HUDEP-2 (cell line): ENCODE results near the gene GALNT14.
"Not testable (repeated sequence)": the region's sequence is repeated elsewhere in the genome, so short reads cannot be mapped to it uniquely, and the experiment has no call there.

Source experiments
- DNase-seq, 76 experiments: peaks; one replicate each; lab custom pipeline; 2025; ENCODE audit not compliant: unreplicated experiment in 76 of 76; lab: John Stamatoyannopoulos, UW

The GALNT14 gene, protein sequence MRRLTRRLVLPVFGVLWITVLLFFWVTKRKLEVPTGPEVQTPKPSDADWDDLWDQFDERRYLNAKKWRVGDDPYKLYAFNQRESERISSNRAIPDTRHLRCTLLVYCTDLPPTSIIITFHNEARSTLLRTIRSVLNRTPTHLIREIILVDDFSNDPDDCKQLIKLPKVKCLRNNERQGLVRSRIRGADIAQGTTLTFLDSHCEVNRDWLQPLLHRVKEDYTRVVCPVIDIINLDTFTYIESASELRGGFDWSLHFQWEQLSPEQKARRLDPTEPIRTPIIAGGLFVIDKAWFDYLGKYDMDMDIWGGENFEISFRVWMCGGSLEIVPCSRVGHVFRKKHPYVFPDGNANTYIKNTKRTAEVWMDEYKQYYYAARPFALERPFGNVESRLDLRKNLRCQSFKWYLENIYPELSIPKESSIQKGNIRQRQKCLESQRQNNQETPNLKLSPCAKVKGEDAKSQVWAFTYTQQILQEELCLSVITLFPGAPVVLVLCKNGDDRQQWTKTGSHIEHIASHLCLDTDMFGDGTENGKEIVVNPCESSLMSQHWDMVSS

DNA sequence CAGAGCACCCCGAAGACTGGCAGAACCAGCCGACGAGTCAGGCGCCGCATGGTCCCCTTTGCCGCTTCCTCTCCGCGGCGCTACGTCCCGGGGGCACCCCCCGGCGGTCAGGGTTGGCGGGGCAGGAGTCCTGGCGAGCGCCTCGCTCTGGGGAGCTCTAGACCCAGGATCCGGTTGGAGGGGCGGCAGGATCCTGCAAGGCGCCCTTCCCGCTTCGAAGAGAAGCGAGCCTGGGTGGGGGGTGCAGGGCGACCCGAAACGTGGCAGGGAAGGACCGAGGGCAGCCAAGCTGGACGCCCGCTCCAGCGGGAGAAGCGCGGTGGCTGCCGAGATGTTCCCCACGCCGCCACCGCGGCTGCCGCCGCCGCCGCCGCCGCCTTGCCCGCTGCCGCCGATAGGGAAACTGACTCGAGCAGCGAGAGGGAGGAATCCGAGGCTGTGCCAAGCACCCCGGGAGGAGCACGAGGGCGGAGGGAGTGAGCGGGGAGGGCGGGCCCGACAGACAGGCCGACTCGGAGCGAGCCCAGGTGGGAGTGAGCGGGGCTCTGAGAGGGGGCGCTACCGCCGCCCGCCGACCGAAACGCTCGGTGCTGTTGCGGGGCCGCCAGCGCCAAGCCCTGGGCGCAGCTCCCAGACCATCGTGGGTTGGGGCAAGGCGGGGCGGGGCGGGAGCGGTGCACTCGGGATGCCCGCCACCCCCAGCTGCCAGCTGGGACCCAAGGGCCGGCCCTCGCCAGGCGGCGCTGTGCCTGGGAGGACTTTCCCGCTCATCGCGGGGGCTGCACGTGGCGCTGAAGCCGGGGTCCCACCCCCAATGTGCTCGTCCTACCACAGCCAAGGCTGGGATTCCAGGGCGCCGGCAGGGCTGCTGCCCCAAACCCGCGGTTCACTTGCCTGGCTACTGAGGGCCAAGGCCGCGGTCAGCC, at the start of gene GALNT14:
Gene GALNT14, minus strand, starts transcription at position 404 of the 926 bp plus-strand sequence. Its CDS starts 354 bp downstream, at position 50.
- DNase-seq, result peak in 62 of 76 experiments; percentile 3 to 81 (median 50)

- no peak for DNase-seq
Measured at GRCh38 chr2:31187166-31187565, 48.9 kb upstream of the GALNT14 start.

- DNase-seq, result not testable (repeated sequence)
Measured at GRCh38 chr2:31183973-31184372, 45.7 kb upstream of the GALNT14 start.

- no peak for DNase-seq
Measured at GRCh38 chr2:31176742-31177141, 38.5 kb upstream of the GALNT14 start.

- DNase-seq, result no peak
Measured at GRCh38 chr2:31171142-31171541, 32.9 kb upstream of the GALNT14 start.

- DNase-seq, result peak in 60 of 76 experiments; percentile 1 to 59 (median 21)
Measured at GRCh38 chr2:31170071-31170698, 31.9 kb upstream of the GALNT14 start.

DNA sequence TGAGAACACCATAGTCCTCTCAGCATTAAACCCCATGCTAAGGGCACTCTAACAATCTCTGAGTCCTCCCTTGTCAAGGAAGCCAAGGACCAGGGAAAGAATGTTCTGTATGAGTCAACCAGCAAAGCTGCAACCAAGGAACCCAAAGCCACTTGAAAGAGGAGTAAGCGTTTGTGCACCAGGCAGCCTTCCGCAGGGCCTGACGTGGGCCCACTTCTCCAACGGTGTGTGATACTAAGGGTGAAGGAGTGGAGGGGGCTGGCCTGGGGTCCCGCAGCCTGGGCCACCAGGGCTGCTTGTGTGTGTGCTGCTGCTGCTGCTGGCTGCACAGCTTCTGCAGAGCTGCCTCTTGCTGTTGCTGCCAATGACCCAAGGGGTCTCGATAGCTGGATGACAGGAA, 30.1 kb upstream of the GALNT14 start:
- no peak for DNase-seq

DNA sequence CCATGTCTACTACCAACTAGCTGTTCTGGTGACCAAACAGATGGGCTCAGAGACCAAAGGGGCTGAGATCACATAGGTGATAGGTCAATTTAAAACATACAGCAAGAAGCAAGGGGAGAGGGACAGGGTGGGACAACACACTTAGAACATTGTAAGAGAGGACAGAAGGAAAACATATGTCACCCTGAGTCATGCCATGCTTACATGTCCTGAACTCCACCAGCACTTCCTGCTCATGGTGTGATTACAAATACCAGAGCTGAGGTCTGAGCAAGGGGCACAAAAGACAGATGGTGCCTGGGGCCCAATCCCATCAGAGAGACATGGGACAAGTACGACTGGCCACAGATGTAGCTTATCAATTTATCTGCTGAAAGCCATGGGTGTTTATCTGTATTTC, 28.7 kb upstream of the GALNT14 start:
- DNase-seq, result no peak

DNA sequence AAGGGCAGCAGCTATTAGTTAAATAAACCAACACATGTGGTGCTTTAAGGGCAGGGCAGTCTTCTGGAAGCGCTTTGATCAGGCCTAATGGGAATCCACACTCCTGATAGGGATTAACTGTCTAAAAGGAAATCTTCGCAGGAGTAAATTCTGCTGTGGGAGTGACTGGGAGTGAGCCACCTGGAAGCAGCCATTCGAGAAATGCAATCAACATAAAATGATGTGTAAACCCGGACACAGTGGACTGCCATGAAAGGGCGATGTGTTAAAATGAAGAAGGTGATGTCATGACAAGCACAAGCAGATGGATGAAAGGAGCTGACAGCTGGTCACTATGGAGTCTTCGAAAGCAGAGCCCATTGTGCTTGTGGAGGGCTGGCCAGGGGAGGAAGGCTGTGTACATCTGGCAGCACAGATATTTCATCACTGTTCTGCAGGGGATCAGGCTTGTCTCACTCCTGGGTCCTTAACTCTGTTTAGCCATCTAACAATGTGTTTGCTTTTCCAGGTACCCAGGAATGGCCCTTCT, 24.8 kb upstream of the GALNT14 start:
- no peak for DNase-seq

GRCh38 chr2:31161637-31162036, 23.4 kb upstream of the GALNT14 start:
- DNase-seq, result no peak

GRCh38 chr2:31151501-31151900, 13.3 kb upstream of the GALNT14 start:
- DNase-seq, result no peak

DNA sequence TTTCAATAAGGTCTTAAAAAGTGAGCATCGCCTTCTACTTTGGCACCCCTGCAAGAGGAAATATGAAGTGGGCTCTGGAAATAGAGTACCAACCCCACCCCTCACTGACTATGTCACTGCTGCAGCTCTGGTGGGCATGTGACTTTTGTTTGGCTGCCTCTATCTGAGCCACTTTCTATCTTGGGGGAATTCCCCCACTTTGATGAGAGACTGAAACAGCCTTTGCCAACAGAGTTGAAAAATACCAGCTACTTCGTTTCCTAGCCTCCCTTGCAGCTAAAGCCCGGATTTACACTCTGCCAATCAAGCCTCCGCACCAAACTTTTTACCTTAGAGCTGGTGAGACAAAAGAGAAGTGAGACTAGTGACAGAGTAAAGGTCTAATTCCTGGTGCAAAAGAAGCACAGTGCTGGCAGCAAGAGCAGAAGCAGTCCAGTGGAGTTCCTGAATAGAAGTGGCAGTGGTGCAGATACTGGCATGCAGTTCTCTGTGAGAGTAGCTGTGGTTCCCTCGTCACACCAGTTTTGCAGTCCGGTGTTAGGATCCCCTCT, 12.0 kb upstream of the GALNT14 start:
- DNase-seq, result no peak

- DNase-seq, result no peak
Measured at GRCh38 chr2:31148514-31148913, 10.3 kb upstream of the GALNT14 start.

DNA sequence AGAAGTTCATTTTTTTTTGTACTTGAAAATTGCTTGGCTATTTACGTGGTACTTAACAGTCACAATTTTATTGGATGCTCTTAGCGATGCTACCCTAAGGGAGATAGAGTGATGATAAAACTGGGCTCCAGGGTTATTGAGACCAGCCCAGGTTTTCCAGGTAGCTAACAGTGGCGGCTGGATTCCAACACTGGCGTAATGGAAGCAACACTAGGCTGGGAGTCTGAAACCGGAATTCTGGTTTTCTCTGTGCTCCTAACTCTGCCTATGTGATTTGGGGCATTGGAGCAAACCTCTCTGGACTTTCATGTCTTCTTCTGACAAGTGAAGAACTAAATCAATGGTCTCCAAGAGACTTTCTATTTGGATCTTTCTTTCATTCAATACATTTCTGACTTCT, 9.4 kb upstream of the GALNT14 start:
- DNase-seq, result no peak

DNA sequence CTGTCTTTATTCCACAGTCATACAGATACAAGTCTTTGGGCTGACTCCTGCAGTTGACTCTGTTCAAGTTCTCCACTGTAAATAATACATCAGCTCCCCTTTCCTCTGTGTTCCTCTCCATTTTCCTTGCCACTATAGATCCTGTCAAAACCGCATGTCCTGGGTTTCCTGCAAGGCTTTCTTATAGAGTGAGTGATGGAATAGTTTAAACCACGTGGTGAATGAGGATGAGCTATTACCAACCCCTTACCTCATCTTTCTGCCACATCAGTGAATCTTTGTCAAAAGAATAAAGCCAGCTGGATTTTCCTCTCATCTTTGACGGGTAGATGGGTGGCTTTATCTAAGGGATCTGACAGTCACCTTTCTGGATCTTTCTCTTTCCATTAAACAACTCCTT, 3.9 kb upstream of the GALNT14 start:
- DNase-seq, result no peak

- no peak for DNase-seq
Measured at GRCh38 chr2:31141443-31142085, 3.3 kb upstream of the GALNT14 start.

DNA sequence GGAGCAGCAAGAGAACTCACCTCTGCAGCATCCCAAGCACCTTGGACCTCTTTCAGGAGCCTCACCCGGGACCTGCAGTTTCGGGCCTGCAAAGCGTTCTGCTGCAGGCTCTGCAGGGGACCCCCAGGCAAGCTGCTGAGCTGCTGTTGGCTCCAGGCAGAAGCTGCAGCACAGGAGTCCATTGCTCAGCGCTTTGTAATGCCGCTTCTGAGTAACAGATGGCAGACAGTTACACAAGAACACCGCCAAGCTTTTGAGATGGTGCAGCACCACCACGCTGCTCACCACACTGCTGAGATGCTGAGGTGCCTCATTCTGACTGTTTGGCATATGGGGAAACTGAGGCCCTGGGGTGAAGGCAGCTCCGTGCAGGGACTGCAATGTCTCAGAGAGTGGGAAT, 1.9 kb upstream of the GALNT14 start:
- no peak for DNase-seq

DNA sequence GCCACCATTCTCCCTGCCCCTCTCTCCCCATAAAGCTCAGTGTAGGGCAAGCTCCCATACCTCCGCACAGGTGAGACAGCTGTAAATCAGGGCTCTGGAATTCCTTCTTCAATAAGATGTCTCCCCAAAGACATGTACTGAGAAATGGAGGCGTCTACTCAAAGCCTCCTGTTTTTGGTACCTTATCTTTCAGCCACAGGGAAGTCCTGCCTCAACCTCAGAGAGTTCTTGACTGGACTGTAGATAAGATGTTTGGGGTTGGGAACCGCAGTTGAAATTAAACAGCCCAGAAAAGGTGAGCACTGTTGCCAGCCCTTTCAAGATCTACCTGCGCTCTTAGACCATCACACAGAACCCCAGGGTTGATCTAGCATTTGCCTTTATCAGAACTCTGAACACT, 1.4 kb upstream of the GALNT14 start:
- peak in 6 of 76 experiments; percentile 1 to 29 (median 7) for DNase-seq

DNA sequence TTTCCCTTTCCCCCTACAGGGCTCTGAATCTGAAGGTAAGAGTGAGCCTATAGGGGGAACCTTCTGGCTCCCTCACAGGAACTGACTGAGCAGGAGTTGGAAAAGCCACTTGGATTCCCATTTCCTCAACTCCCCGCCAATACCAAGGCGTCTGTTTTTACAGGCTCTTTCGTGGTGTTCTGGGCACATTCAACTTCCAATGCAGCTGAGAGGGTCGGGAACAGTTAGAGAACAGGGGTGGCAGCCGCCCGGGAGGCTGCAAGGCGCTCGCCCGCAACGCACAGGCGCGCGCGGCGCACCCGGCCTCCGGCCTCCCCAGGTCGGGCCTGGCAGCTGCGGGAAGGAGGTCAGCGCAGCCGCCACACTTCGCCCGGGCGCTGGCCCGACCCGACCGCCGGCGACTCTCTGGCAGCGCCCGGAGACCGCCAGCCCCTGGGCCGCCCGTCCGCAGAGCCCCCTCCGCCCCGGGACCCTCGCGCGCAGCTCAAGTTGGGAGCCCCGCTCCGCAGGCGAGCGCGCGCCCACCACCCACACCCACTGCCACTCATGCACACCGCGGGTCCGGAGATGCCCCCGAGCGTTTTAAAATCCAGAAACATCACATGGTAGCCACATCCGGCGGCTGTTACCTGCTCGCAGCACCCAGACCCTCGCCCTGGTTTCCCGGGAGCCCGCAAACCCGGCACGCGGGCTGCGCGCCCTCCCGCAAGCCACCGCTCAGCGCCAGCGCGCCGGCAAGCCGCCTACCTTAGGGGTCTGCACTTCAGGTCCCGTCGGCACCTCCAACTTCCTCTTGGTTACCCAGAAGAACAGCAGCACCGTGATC, 816 bp downstream of the GALNT14 start:
- peak in 14 of 76 experiments; percentile 2 to 51 (median 20) for DNase-seq
